Activated CD4-positive, alpha-beta memory T cell treated with anti-CD3 and anti-CD28 coated beads for 36 hours (primary cell): Measurements from ENCODE around the gene OR2S2. TPM values are rescaled to one million over a fixed set of nuclear protein-coding genes. Genes with fewer than 3 reads are reported as not detected.

Experiments used
- CTCF ChIA-PET: fragments of 350-600 bp; sonication (Branson Sonifier 250); formaldehyde crosslinking; loops from one replicate; lab custom pipeline; 2021; ENCODE audit warnings: antibody characterized with exemption, inconsistent platforms; lab: Charles Lee
- POLR2A ChIA-PET: fragments of 350-600 bp; sonication (Branson Sonifier 250); formaldehyde crosslinking; loops from one replicate; lab custom pipeline; 2021; ENCODE audit warnings: antibody characterized with exemption; lab: Charles Lee
- DNase-seq: peaks from one replicate; pipeline ENCODE4 v3.0.0-alpha.2; 2020
- H3K27ac Mint-ChIP-seq: one replicate; pipeline ENCODE4 v1.8.0; 2021; ENCODE audit warnings: mixed read lengths
- H3K27me3 Mint-ChIP-seq: one replicate; pipeline ENCODE4 v1.8.0; 2021; ENCODE audit warnings: mixed read lengths
- H3K36me3 Mint-ChIP-seq: one replicate; pipeline ENCODE4 v1.8.0; 2021; ENCODE audit warnings: mixed read lengths
- H3K4me1 Mint-ChIP-seq: one replicate; pipeline ENCODE4 v1.8.0; 2021; ENCODE audit warnings: low read depth, mixed read lengths
- H3K4me3 Mint-ChIP-seq: one replicate; pipeline ENCODE4 v1.8.0; 2021; ENCODE audit warnings: mild to moderate bottlenecking, mixed read lengths
- H3K9me3 Mint-ChIP-seq: one replicate; pipeline ENCODE4 v1.8.0; 2021; ENCODE audit warnings: mixed read lengths
- intact Hi-C: fragments of 100-400 bp; cut with micrococcal nuclease; formaldehyde crosslinking; loops from one replicate; pipeline ENCODE4 v1.15.1; 2023
- total RNA-seq, 2 experiments: library from RNA; stranded (reverse); gene quantifications; one replicate each; pipeline ENCODE4 v1.2.3, GENCODE V29; 2021

The OR2S2 gene
- total RNA-seq, 2 experiments from 2014 or later, result not detected

GRCh38 chr9:35960039-35960655 is 2.2 kb upstream of the OR2S2 start:
- POLR2A ChIA-PET, result no interaction called here
- intact Hi-C loops, result no loop called here
- H3K9me3 Mint-ChIP-seq, result no peaks in the 10 kb centered on the region
- no peaks in the 10 kb centered on the region for H3K27me3 Mint-ChIP-seq
- no peaks in the 10 kb centered on the region for H3K36me3 Mint-ChIP-seq
- H3K4me3 Mint-ChIP-seq, result no peak overlapping the region
- no peak overlapping the region for H3K27ac Mint-ChIP-seq
- no peaks in the 10 kb centered on the region for H3K4me1 Mint-ChIP-seq
- no peak for DNase-seq
- CTCF ChIA-PET, result interaction anchor here (0.7 to 6.1 kb wide), 8 partner anchors 15 to 142 kb away, joined by 3 to 128 read pairs (median 6); no protein-coding TSS in a partner anchor

GRCh38 chr9:35956651-35957050 is 1.3 kb downstream of the OR2S2 start:
- POLR2A ChIA-PET, result no interaction called here
- intact Hi-C loops, result loop anchor here (5.0 to 10.0 kb wide), 3 partner anchors 51 to 368 kb away; no protein-coding TSS in a partner anchor
- peaks cover 2% of the 10 kb centered on the region for H3K27me3 Mint-ChIP-seq
- H3K4me1 Mint-ChIP-seq, result peaks cover 6% of the 10 kb centered on the region
- no peak overlapping the region for H3K4me3 Mint-ChIP-seq
- DNase-seq, result no peak
- CTCF ChIA-PET, result interaction anchor here (0.6 to 6.1 kb wide), 8 partner anchors 8 to 426 kb away, joined by 3 to 128 read pairs (median 4); no protein-coding TSS in a partner anchor
- H3K27ac Mint-ChIP-seq, result no peak overlapping the region
- no peaks in the 10 kb centered on the region for H3K36me3 Mint-ChIP-seq
- H3K9me3 Mint-ChIP-seq, result no peaks in the 10 kb centered on the region

- POLR2A ChIA-PET, result no interaction called here
- DNase-seq, result peak; percentile 59
These were observed 2.9 kb downstream of the OR2S2 start for GRCh38 chr9:35954942-35955546.

GRCh38 chr9:35952526-35953191 is 5.3 kb downstream of the OR2S2 start:
- ChIA-PET POLR2A (no interaction called here), CTCF (interaction anchor here (0.6 to 2.3 kb wide), 7 partner anchors 8 to 376 kb away, joined by 3 to 34 read pairs (median 3); no protein-coding TSS in a partner anchor)
- Mint-ChIP-seq H3K27me3 (peaks cover 2% of the 10 kb centered on the region), H3K36me3 (no peaks in the 10 kb centered on the region), H3K4me1 (peaks cover 21% of the 10 kb centered on the region), H3K4me3 (no peak overlapping the region), H3K9me3 (no peaks in the 10 kb centered on the region), H3K27ac (no peak overlapping the region)
- no peak for DNase-seq
- intact Hi-C loops, result loop anchor here (10.0 kb wide), 1 partner anchor 372 kb away; no protein-coding TSS in a partner anchor

More at GRCh38 chr9:35954942-35955546, 2.9 kb downstream of the OR2S2 start:
- intact Hi-C loops, result loop anchor here (1.0 to 10.0 kb wide), 5 partner anchors 52 to 370 kb away; no protein-coding TSS in a partner anchor
- Mint-ChIP-seq H3K36me3 (no peaks in the 10 kb centered on the region), H3K4me1 (peaks cover 6% of the 10 kb centered on the region), H3K9me3 (no peaks in the 10 kb centered on the region), H3K27ac (no peak overlapping the region), H3K27me3 (peaks cover 2% of the 10 kb centered on the region), H3K4me3 (no peak overlapping the region)
- CTCF ChIA-PET, result interaction anchor here (0.7 to 6.1 kb wide), 33 partner anchors 9 to 424 kb away, joined by 3 to 128 read pairs (median 5); no protein-coding TSS in a partner anchor

GRCh38 chr9:35951736-35952135 is 6.2 kb downstream of the OR2S2 start:
- no peak for DNase-seq
- ChIA-PET POLR2A (no interaction called here), CTCF (interaction anchor here (1.1 to 2.3 kb wide), 3 partner anchors 69 to 377 kb away, joined by 3 to 34 read pairs (median 5); no protein-coding TSS in a partner anchor)
- Mint-ChIP-seq H3K9me3 (no peaks in the 10 kb centered on the region), H3K4me3 (no peak overlapping the region), H3K4me1 (peaks cover 21% of the 10 kb centered on the region), H3K36me3 (no peaks in the 10 kb centered on the region), H3K27ac (no peak overlapping the region), H3K27me3 (peaks cover 2% of the 10 kb centered on the region)
- intact Hi-C loops, result loop anchor here (10.0 kb wide), 1 partner anchor 373 kb away; no protein-coding TSS in a partner anchor

- H3K27ac Mint-ChIP-seq, result no peak overlapping the region
These were observed 9.0 kb downstream of the OR2S2 start for GRCh38 chr9:35948901-35949318.

GRCh38 chr9:35948451-35948850 is 9.5 kb downstream of the OR2S2 start:
- H3K4me3 Mint-ChIP-seq, result no peak overlapping the region
- intact Hi-C loops, result no loop called here
- H3K27ac Mint-ChIP-seq, result no peak overlapping the region
- no peak for DNase-seq
- ChIA-PET CTCF (interaction anchor here (0.6 to 2.1 kb wide), 4 partner anchors 11 to 649 kb away, joined by 3 to 12 read pairs (median 5); no protein-coding TSS in a partner anchor), POLR2A (no interaction called here)
- no peaks in the 10 kb centered on the region for H3K27me3 Mint-ChIP-seq
- no peaks in the 10 kb centered on the region for H3K9me3 Mint-ChIP-seq
- H3K4me1 Mint-ChIP-seq, result peaks cover 37% of the 10 kb centered on the region
- no peaks in the 10 kb centered on the region for H3K36me3 Mint-ChIP-seq

More at GRCh38 chr9:35948901-35949318, 9.0 kb downstream of the OR2S2 start:
- H3K4me3 Mint-ChIP-seq, result no peak overlapping the region
- no peaks in the 10 kb centered on the region for H3K9me3 Mint-ChIP-seq
- CTCF ChIA-PET, result interaction anchor here (0.6 to 2.1 kb wide), 5 partner anchors 10 to 649 kb away, joined by 3 to 12 read pairs (median 3); no protein-coding TSS in a partner anchor
- no peaks in the 10 kb centered on the region for H3K36me3 Mint-ChIP-seq
- intact Hi-C loops, result no loop called here
- POLR2A ChIA-PET, result no interaction called here
- no peaks in the 10 kb centered on the region for H3K27me3 Mint-ChIP-seq
- H3K4me1 Mint-ChIP-seq, result peaks cover 33% of the 10 kb centered on the region
- DNase-seq, result no peak

- no peaks in the 10 kb centered on the region for H3K27me3 Mint-ChIP-seq
- intact Hi-C loops, result loop anchor here (1.0 kb wide), 1 partner anchor 42 kb away; no protein-coding TSS in a partner anchor
- H3K27ac Mint-ChIP-seq, result no peak overlapping the region
- ChIA-PET CTCF (interaction anchor here (0.6 to 6.2 kb wide), 29 partner anchors 9 to 244 kb away, joined by 3 to 101 read pairs (median 7); partner anchors contain the start of genes OR2S2 and SPAAR), POLR2A (no interaction called here)
- no peaks in the 10 kb centered on the region for H3K9me3 Mint-ChIP-seq
- peak; percentile 80 for DNase-seq
- no peak overlapping the region for H3K4me3 Mint-ChIP-seq
- H3K4me1 Mint-ChIP-seq, result peaks cover 63% of the 10 kb centered on the region
- H3K36me3 Mint-ChIP-seq, result no peaks in the 10 kb centered on the region
These were observed 12.5 kb downstream of the OR2S2 start for GRCh38 chr9:35945341-35946018.

GRCh38 chr9:35944841-35945240 is 13.1 kb downstream of the OR2S2 start:
- H3K4me3 Mint-ChIP-seq, result no peak overlapping the region
- DNase-seq, result no peak
- H3K27me3 Mint-ChIP-seq, result no peaks in the 10 kb centered on the region
- POLR2A ChIA-PET, result no interaction called here
- intact Hi-C loops, result loop anchor here (1.0 kb wide), 1 partner anchor 42 kb away; no protein-coding TSS in a partner anchor
- CTCF ChIA-PET, result interaction anchor here (0.5 to 6.2 kb wide), 28 partner anchors 8 to 245 kb away, joined by 3 to 101 read pairs (median 7); partner anchors contain the start of genes OR2S2 and SPAAR
- no peaks in the 10 kb centered on the region for H3K9me3 Mint-ChIP-seq
- H3K27ac Mint-ChIP-seq, result no peak overlapping the region
- H3K36me3 Mint-ChIP-seq, result no peaks in the 10 kb centered on the region
- peaks cover 69% of the 10 kb centered on the region for H3K4me1 Mint-ChIP-seq

- Mint-ChIP-seq H3K36me3 (no peaks in the 10 kb centered on the region), H3K27ac (no peak overlapping the region), H3K27me3 (no peaks in the 10 kb centered on the region), H3K4me1 (peaks cover 68% of the 10 kb centered on the region), H3K9me3 (no peaks in the 10 kb centered on the region), H3K4me3 (no peak overlapping the region)
- no peak for DNase-seq
- intact Hi-C loops, result no loop called here
- ChIA-PET CTCF (interaction anchor here (0.6 to 6.2 kb wide), 19 partner anchors 9 to 79 kb away, joined by 3 to 101 read pairs (median 9); partner anchors contain the start of genes OR2S2 and SPAAR), POLR2A (no interaction called here)
These were observed 13.8 kb downstream of the OR2S2 start for GRCh38 chr9:35944173-35944572.

GRCh38 chr9:35942286-35942685 is 15.7 kb downstream of the OR2S2 start:
- POLR2A ChIA-PET, result no interaction called here
- H3K36me3 Mint-ChIP-seq, result no peaks in the 10 kb centered on the region
- intact Hi-C loops, result no loop called here
- H3K4me1 Mint-ChIP-seq, result peaks cover 74% of the 10 kb centered on the region
- CTCF ChIA-PET, result interaction anchor here (1.5 to 6.2 kb wide), 3 partner anchors 12 to 39 kb away, joined by 3 to 101 read pairs (median 5); no protein-coding TSS in a partner anchor
- no peak overlapping the region for H3K27ac Mint-ChIP-seq
- no peak overlapping the region for H3K4me3 Mint-ChIP-seq
- H3K9me3 Mint-ChIP-seq, result peaks cover 2% of the 10 kb centered on the region
- DNase-seq, result no peak
- no peaks in the 10 kb centered on the region for H3K27me3 Mint-ChIP-seq
